Measurements from ENCODE around the gene GALNS.

Gene GALNS

GRCh38 chr16:88783391-88784073 lies 73.2 kb downstream of the GALNS start:
- no peaks in the 10 kb centered on the region for H3K9me3 Mint-ChIP-seq
- peaks cover 22% of the 10 kb centered on the region for H3K4me1 Mint-ChIP-seq
- H3K27ac Mint-ChIP-seq = peak overlapping the region in 2 of 3 experiments; percentile 17 to 39
- peak overlapping the region; percentile 54 to 76 (median 76) for H3K4me3 Mint-ChIP-seq
- no peak for TF ChIP-seq CTCF (IDR thresholded peaks at IDR 0.05; ENCODE audit: unreplicated experiment in 3 of 3)
- H3K36me3 Mint-ChIP-seq (ENCODE audit: low read depth) = no peaks in the 10 kb centered on the region
- peaks cover 49% of the 10 kb centered on the region for H3K27me3 Mint-ChIP-seq (ENCODE audit: low read depth)

- Mint-ChIP-seq H3K9me3 (no peaks in the 10 kb centered on the region), H3K27ac (peak overlapping the region; percentile 1 to 39 (median 17)), H3K4me1 (peaks cover 31% of the 10 kb centered on the region), H3K4me3 (peak overlapping the region; percentile 54 to 76 (median 76)), H3K27me3 (ENCODE audit: low read depth) (peaks cover 56% of the 10 kb centered on the region), H3K36me3 (ENCODE audit: low read depth) (no peaks in the 10 kb centered on the region)
- TF ChIP-seq CTCF (IDR thresholded peaks at IDR 0.05; ENCODE audit: unreplicated experiment in 3 of 3) = no peak
Observed at GRCh38 chr16:88782454-88783390, 74.0 kb downstream of the GALNS start.

- H3K4me1 Mint-ChIP-seq = peaks cover 35% of the 10 kb centered on the region
- TF ChIP-seq CTCF (IDR thresholded peaks at IDR 0.05; ENCODE audit: unreplicated experiment in 3 of 3) = no peak
- no peak overlapping the region for H3K27ac Mint-ChIP-seq
- peaks cover 53% of the 10 kb centered on the region for H3K27me3 Mint-ChIP-seq (ENCODE audit: low read depth)
- H3K4me3 Mint-ChIP-seq = peak overlapping the region in 1 of 3 experiments; percentile 6
- no peaks in the 10 kb centered on the region for H3K36me3 Mint-ChIP-seq (ENCODE audit: low read depth)
- H3K9me3 Mint-ChIP-seq = no peaks in the 10 kb centered on the region
Observed at GRCh38 chr16:88781140-88782077, 75.3 kb downstream of the GALNS start.

GRCh38 chr16:88780142-88781062 lies 76.3 kb downstream of the GALNS start:
- Mint-ChIP-seq H3K27me3 (ENCODE audit: low read depth) (peaks cover 58% of the 10 kb centered on the region), H3K27ac (peak overlapping the region in 2 of 3 experiments; percentile 19 to 26), H3K4me1 (peaks cover 35% of the 10 kb centered on the region), H3K36me3 (ENCODE audit: low read depth) (no peaks in the 10 kb centered on the region), H3K9me3 (no peaks in the 10 kb centered on the region), H3K4me3 (peak overlapping the region in 1 of 3 experiments; percentile 6)
- no peak for TF ChIP-seq CTCF (IDR thresholded peaks at IDR 0.05; ENCODE audit: unreplicated experiment in 3 of 3)
